ENCODE measurements around the gene BEND7. TPM values are rescaled to one million over a fixed set of nuclear protein-coding genes. Genes with fewer than 3 reads are reported as not detected.

BEND7 gene
- total and polyA plus RNA-seq, 2 donors (not counting 3 experiments of a cell fraction or from before 2014, with no cell fraction given) = 7.3 to 31.7 TPM

DNA sequence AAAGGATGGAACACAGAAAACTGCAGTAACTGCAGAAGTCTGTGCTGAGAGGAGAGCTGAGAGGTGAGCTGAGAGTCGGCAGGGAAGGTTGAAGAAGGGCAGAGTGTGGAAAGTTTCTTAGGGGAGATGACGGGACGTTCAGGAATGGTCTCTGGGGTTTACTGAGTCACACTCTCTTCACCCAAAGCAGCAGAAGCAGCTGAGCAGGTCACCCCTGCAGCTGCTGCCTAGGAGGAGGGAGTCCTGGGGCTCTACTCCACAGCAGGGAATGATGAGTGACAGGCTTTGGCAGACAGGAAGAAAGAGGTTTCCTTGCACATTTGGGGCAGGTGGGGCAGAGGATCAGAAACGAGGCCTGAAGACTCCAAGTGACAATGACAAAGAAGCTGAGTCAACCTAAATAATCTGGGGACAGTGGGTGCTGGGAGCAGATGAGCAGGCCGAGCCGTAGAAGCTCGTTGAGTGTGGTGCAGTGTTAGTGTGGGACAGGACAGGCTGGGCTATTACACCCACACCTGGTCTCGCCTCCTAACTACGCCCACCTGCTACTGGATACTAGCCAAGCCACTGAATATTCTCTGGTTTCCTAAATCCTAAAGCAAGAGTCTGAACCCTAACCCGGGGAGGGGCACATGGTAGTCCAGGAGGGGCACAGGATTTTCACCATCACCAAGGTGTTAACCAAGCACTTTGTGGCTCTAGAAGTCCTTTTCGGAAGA, 24.9 kb downstream of the BEND7 start:
- Histone ChIP-seq H3K9me3 (replicated peaks; ENCODE audit: control insufficient read depth, insufficient read depth, low read length) (no peaks in the 10 kb centered on the region), H3K27me3 (ENCODE audit: control insufficient read depth in 2 of 2, insufficient read depth in 2 of 2, low read length in 2 of 2) (no peaks in the 10 kb centered on the region), H3K27ac (ENCODE audit: insufficient read depth, low read depth, low read length) (no peak overlapping the region), H3K9me1 (replicated peaks; ENCODE audit: control insufficient read depth, extremely low read depth, insufficient read depth, low read length) (no peaks in the 10 kb centered on the region), H3K4me3 (replicated peaks in 1 of 3; ENCODE audit: insufficient read depth in 1 of 3, low read depth in 1 of 3, low read length in 3 of 3) (no peak overlapping the region), H2AFZ (ENCODE audit: low read depth, low read length) (no peak overlapping the region), H3K4me1 (ENCODE audit: control insufficient read depth, extremely low read depth, insufficient read depth, low read length) (no peaks in the 10 kb centered on the region), H3K9ac (replicated peaks; ENCODE audit: extremely low read depth, insufficient read depth, low read length) (no peak overlapping the region), H3K79me2 (ENCODE audit: control insufficient read depth, insufficient read depth, low read length) (peaks cover 2% of the 10 kb centered on the region), H3K36me3 (ENCODE audit: control insufficient read depth in 2 of 2, extremely low read depth in 1 of 2, insufficient read depth in 2 of 2, low read length in 2 of 2) (peaks cover 0 to 8% of the 10 kb centered on the region in 2 experiments), H3K4me2 (ENCODE audit: insufficient read depth, low read length) (no peak overlapping the region), H4K20me1 (replicated peaks; ENCODE audit: control insufficient read depth, extremely low read depth, insufficient read depth, low read length) (no peaks in the 10 kb centered on the region)
- DNase-seq (ENCODE audit: low read depth, low spot score) (no peak), FAIRE-seq (no peak)
- CTCF ChIA-PET = interaction anchor here (1.4 kb wide), 1 partner anchor 33 kb away, joined by 3 read pairs; no protein-coding TSS in a partner anchor
- POLR2A ChIA-PET = no interaction called here
- intact Hi-C loops (cut with micrococcal nuclease) (no loop called here), dilution Hi-C loops (cut with MboI; ENCODE audit: extremely low pct_ligation_motif_present, low sequenced_read_pairs) (no loop called here)
- BruUV-seq (replicated peaks) = no TSS peak
- TF ChIP-seq GATA2 (IDR thresholded peaks at IDR 0.05; ENCODE audit: insufficient read depth, insufficient read length, low read depth, low read length) (no peak), FOS (IDR thresholded peaks at IDR 0.05; ENCODE audit: borderline replicate concordance, insufficient read depth, low read length) (no peak), POLR2A (IDR thresholded peaks at IDR 0.05; ENCODE audit: low read depth, low read length) (no peak), EZH2 (IDR thresholded peaks at IDR 0.05; ENCODE audit: borderline replicate concordance, low read depth, low read length, severe bottlenecking) (no peak), MYC (IDR thresholded peaks at IDR 0.05; ENCODE audit: low read depth, low read length) (no peak), JUN (IDR thresholded peaks at IDR 0.05; ENCODE audit: borderline replicate concordance, insufficient read depth, insufficient read length, low read depth) (no peak), POLR2AphosphoS5 (IDR thresholded peaks at IDR 0.05; ENCODE audit: insufficient read depth, low read depth, low read length) (no peak)
- TF ChIP-seq, protein P1, sequence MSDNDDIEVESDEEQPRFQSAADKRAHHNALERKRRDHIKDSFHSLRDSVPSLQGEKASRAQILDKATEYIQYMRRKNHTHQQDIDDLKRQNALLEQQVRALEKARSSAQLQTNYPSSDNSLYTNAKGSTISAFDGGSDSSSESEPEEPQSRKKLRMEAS (IDR thresholded peaks at IDR 0.05; ENCODE audit: insufficient read depth, insufficient read length) = no peak
- TF ChIP-seq, protein P2, sequence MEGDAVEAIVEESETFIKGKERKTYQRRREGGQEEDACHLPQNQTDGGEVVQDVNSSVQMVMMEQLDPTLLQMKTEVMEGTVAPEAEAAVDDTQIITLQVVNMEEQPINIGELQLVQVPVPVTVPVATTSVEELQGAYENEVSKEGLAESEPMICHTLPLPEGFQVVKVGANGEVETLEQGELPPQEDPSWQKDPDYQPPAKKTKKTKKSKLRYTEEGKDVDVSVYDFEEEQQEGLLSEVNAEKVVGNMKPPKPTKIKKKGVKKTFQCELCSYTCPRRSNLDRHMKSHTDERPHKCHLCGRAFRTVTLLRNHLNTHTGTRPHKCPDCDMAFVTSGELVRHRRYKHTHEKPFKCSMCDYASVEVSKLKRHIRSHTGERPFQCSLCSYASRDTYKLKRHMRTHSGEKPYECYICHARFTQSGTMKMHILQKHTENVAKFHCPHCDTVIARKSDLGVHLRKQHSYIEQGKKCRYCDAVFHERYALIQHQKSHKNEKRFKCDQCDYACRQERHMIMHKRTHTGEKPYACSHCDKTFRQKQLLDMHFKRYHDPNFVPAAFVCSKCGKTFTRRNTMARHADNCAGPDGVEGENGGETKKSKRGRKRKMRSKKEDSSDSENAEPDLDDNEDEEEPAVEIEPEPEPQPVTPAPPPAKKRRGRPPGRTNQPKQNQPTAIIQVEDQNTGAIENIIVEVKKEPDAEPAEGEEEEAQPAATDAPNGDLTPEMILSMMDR (IDR thresholded peaks at IDR 0.05; ENCODE audit: extremely low read depth in 1 of 2, insufficient read depth in 1 of 2, low read depth in 1 of 2, low read length in 2 of 2) = no peak
